Stimulated activated CD8-positive, alpha-beta memory T cell treated with anti-CD3 and anti-CD28 coated beads, Interleukin-15, amount 100 ng/mL, for 4 hours (primary cell): ENCODE results near the gene GPATCH2L.
A peak's percentile ranks its signal among the peaks of the same experiment; 100 is the strongest.

Experiments used
- DNase-seq, 2 donors: peaks; one replicate each; pipeline ENCODE4 v3.0.0-alpha.2; 2020; ENCODE audit warnings: low read depth in 2 of 2

Gene GPATCH2L

DNA sequence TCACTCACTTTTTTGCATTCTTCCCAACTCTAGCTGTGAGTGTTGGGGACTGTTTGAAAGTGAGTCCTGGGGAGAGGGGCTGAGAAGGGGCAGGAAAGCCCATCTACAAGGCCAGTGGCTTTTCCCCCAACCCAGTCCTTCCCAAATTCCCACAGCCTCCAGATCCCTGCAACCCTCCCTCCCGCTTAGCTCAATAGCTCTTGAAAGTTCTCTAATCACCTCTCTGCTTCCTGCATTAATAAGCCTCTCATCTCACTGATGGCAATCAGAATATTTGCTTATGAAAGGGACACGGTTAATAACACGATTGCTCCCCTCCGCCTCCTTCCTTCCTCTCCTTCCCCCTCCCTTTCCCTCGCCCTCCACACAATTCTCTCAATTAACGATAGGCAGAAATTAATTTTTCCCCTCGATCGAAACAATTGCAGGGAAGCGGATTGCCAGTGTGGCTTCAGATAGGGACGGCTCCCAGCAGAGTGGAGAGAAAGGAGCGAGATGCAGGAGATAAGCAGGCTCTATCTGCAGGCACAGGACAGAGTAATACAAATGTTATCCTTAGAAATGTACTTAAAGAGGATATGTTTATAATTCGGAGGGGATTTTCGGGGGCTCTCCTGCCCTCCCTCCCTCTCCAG is 15.1 kb upstream of the GPATCH2L start:
- no peak for DNase-seq

- DNase-seq = no peak
These were observed 13.5 kb upstream of the GPATCH2L start for GRCh38 chr14:76138119-76138757.

DNA sequence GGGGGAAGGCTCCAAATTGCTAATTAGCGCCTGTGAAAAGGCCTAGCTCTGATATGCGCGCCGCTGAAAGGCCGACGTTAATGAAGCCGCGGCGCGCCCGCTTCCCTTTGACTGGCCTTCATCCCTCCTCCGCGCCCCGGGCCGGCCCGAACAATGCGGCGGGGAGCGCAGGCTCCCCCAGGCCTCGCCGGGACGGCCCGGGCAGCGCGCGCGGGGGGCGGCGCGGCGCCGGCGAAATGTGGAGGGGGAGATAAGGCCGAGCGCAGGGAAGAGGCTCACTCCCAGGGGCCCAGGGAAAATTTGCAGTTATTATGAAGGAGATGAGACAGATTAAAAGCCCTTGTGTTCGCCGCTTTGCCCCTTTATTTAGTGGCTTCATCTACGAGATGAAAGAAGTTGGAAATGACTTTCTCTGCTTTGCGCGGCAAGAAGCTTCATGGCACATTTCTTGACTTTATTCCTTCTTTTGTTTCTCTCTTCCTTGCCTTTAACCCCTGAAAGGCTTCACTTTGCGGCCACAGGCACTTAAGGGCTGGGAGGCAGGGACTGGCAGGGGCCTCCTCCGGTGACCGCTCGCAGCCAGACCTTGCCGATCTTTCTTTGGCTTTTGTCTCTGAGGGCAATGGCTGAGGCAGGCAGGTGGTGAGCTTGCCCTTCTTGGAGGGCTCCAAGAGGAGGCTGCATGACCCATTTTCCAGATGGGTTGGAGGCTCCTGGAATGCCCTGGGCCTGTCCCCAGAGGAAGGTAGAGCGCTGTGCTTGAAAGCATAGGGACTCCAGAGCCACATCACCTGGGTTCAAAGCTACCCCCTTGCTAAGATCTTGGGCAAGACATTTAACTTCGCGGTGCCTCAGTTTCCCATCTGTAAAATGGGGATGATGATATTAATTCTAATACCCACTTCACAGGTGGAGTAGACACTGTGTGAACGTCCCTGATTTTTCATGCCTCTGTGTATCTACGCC is 12.7 kb upstream of the GPATCH2L start:
- DNase-seq = no peak

- DNase-seq = no peak
These were observed 8.1 kb upstream of the GPATCH2L start for GRCh38 chr14:76143642-76144041.

DNA sequence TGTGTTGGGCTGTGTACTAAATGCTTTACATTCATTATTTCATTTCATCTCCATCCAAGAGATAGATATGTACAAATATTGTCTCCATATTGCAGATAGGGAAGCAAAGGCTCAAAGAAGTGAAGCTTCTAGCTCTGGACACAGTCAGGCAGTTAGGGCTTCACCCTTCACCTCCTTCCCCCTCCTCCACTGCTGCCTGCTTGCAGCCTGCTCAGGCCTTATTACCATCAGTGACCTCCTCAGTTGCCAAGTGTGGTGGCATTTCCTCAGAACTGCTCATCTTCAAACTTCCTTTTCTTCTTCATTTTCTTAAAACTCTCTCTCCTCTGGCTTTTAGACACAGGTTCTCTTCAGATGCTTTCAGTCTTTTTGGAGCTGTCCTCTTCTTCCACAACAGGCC is 4.7 kb upstream of the GPATCH2L start:
- DNase-seq = no peak

DNA sequence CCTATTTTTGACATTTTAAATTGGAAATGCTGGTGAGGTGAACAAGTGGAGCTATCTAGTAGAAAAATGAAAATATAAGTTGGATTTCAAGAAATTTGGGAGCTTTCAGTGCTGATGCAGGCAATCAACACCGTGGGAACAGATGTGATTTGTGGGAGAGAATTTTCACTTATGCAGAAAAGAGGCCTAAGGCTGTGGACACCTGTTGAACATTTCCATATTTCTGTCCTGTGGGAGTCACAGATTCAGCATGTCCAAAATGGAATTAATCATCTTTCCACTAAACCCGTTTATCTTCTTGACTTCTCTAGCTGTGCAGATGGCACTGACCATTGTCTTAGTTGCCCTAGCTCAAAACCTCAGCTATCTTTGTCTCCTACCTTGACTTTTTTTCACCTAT is 2.5 kb upstream of the GPATCH2L start:
- no peak for DNase-seq

DNA sequence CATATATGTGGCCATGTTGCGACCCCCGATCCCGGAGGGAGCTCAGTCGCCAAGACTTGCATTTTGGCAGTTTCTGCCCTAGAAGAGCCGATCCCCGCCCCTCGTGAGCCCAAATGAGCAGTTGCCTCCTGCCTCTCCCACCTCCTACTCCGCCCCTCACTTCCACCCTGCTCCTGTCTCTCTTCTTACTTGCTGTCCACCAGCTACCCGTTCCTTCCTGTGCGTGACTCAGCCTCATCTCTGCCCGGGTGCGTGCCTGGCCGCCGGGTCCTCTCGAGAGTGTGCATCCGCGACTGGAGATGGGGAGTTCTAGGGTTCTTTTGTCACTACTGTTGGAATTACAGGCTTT is 585 bp downstream of the GPATCH2L start:
- DNase-seq = peak; percentile 49 to 57

- DNase-seq = no peak
These were observed 2.2 kb downstream of the GPATCH2L start for GRCh38 chr14:76153919-76154318.

DNA sequence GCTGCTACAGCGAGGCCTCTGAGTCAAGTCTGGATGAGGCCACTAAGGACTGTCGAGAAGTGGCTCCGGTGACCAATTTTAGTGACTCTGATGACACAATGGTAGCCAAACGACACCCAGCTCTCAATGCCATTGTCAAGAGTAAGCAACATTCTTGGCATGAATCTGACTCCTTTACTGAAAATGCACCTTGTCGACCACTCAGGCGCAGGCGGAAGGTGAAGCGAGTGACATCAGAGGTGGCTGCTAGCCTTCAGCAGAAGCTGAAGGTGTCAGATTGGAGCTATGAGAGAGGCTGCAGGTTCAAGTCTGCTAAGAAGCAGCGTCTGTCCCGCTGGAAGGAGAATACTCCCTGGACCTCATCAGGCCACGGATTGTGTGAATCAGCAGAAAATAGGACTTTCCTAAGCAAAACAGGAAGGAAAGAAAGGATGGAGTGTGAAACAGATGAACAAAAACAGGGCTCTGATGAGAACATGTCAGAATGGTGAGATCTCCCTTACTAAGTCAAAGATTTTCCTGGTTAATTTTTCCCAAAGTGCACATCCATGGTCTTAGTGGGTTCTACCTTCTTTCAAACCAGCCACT is 2.9 kb downstream of the GPATCH2L start:
- no peak for DNase-seq

- no peak for DNase-seq
These were observed 12.1 kb downstream of the GPATCH2L start for GRCh38 chr14:76163668-76164363.

DNA sequence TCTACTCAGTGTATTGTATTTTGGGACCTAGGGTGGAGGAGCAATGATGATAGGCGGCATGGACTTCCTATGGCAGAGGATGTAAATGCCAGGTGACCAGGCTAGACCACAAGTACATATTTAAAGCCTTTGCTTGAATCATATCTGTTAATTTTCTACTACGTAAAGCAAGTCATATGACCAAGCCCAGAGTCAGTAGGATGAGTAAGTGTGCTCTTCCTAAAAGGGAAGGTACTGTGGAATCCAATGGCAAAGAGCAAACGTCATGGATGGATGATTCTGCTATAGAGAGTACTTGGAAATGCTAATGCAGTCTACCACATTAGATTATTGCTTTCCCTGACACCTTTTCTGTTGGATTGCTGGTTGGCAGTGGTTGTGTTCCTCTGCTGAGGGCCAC is 16.8 kb downstream of the GPATCH2L start:
- no peak for DNase-seq

GRCh38 chr14:76169776-76170175 is 18.1 kb downstream of the GPATCH2L start:
- no peak for DNase-seq

GRCh38 chr14:76174982-76175381 is 23.3 kb downstream of the GPATCH2L start:
- no peak for DNase-seq

DNA sequence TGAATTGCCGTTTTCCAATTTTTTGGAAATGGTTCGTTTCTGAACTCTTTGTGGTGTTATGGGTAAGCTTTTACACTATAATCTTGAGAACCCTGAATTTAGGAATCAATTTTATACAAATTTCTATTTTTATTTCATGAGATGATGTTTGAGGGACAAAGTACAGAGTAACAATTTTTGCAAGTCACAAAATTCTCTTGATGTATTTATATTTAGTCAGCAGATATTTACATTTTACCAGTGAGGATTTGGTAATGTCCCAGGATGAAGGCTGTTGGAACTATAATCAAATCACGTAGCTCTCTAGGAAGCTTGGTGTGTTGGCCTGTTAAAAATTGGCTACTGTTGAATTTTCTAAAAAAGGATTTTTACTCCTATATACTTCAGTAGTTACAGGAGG is 24.2 kb downstream of the GPATCH2L start:
- no peak for DNase-seq

DNA sequence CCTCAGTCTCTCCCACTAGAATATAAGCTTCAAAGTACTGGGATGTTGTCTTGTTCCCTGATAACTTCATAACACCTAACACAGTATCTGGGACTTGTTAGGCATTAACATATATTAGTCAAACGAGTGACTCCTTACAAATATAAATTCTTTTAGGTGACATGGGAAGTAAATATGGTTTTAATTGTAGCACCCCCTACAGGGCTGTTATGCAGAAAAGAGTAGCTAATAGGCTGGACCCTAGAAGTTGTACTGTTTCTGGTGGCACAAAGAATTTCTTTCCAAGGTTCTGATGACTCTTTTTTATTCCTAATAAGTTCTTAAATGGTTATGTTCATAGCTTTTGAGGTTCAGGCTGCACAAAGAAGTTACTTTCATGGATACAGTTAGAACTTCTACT is 29.8 kb downstream of the GPATCH2L start:
- no peak for DNase-seq

GRCh38 chr14:76186308-76187027 is 34.7 kb downstream of the GPATCH2L start:
- no peak for DNase-seq

GRCh38 chr14:76191297-76191696 is 39.6 kb downstream of the GPATCH2L start:
- no peak for DNase-seq

GRCh38 chr14:76193696-76194095 is 42.0 kb downstream of the GPATCH2L start:
- no peak for DNase-seq

DNA sequence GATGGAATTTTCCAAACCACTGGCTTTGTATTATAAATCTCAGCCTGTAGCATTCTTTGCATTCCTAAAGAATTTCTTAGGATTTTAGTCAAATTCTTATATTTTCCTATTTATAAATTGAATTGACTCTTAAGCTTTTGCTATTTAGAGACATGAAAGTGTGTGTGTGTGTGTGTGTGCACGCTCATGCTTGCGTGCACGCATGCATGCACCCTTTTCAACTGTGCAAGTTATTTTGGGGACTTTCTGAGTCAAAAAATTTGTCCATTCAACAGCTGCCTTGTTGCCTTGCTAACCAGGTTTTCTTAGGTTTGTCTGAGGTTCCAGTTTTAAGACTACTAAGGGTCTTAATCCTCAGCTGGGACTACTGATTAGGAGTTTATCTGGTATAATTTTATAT is 42.6 kb downstream of the GPATCH2L start:
- no peak for DNase-seq

GRCh38 chr14:76195003-76195402 is 43.3 kb downstream of the GPATCH2L start:
- DNase-seq = no peak
